GM19463 (cell line): ENCODE data around the gene ZFP3.
"Not testable (repeated sequence)": the region's sequence is repeated elsewhere in the genome, so short reads cannot be mapped to it uniquely, and the experiment has no call there.

Source experiments
- ATAC-seq: cut with Tn5 transposase; IDR thresholded peaks from one replicate; pipeline ENCODE4 v1.9.1; 2021; ENCODE audit warnings: mild to moderate bottlenecking, moderate library complexity; ENCODE audit not compliant: unreplicated experiment

The ZFP3 gene

GRCh38 chr17:5124125-5124760 lies 46.0 kb downstream of the ZFP3 start:
- ATAC-seq = not testable (repeated sequence)

GRCh38 chr17:5124896-5125295 lies 46.6 kb downstream of the ZFP3 start:
- not testable (repeated sequence) for ATAC-seq

- ATAC-seq = no peak
Measured at GRCh38 chr17:5126719-5127488, 48.6 kb downstream of the ZFP3 start.

GRCh38 chr17:5127910-5128309 lies 49.6 kb downstream of the ZFP3 start:
- ATAC-seq = no peak

- ATAC-seq = not testable (repeated sequence)
Measured at GRCh38 chr17:5128387-5128786, 50.1 kb downstream of the ZFP3 start.

GRCh38 chr17:5128905-5129535 lies 50.8 kb downstream of the ZFP3 start:
- no peak for ATAC-seq

- not testable (repeated sequence) for ATAC-seq
Measured at GRCh38 chr17:5129770-5130169, 51.5 kb downstream of the ZFP3 start.

- ATAC-seq = not testable (repeated sequence)
Measured at GRCh38 chr17:5130261-5130660, 52.0 kb downstream of the ZFP3 start.

- not testable (repeated sequence) for ATAC-seq
Measured at GRCh38 chr17:5130687-5131086, 52.4 kb downstream of the ZFP3 start.

GRCh38 chr17:5131146-5131715 lies 53.0 kb downstream of the ZFP3 start:
- no peak for ATAC-seq

GRCh38 chr17:5131799-5132502 lies 53.7 kb downstream of the ZFP3 start:
- ATAC-seq = not testable (repeated sequence)

GRCh38 chr17:5132503-5133225 lies 54.4 kb downstream of the ZFP3 start:
- not testable (repeated sequence) for ATAC-seq

- ATAC-seq = no peak
Measured at GRCh38 chr17:5133311-5133710, 55.0 kb downstream of the ZFP3 start.

- ATAC-seq = not testable (repeated sequence)
Measured at GRCh38 chr17:5133961-5134360, 55.7 kb downstream of the ZFP3 start.

- ATAC-seq = not testable (repeated sequence)
Measured at GRCh38 chr17:5134571-5134970, 56.3 kb downstream of the ZFP3 start.

GRCh38 chr17:5135131-5135712 lies 57.0 kb downstream of the ZFP3 start:
- ATAC-seq = not testable (repeated sequence)

- ATAC-seq = no peak
Measured at GRCh38 chr17:5135726-5136579, 57.7 kb downstream of the ZFP3 start.

- not testable (repeated sequence) for ATAC-seq
Measured at GRCh38 chr17:5136580-5137412, 58.5 kb downstream of the ZFP3 start.
